ENCODE results near the gene STMP1.

- TF ChIP-seq, protein P1, sequence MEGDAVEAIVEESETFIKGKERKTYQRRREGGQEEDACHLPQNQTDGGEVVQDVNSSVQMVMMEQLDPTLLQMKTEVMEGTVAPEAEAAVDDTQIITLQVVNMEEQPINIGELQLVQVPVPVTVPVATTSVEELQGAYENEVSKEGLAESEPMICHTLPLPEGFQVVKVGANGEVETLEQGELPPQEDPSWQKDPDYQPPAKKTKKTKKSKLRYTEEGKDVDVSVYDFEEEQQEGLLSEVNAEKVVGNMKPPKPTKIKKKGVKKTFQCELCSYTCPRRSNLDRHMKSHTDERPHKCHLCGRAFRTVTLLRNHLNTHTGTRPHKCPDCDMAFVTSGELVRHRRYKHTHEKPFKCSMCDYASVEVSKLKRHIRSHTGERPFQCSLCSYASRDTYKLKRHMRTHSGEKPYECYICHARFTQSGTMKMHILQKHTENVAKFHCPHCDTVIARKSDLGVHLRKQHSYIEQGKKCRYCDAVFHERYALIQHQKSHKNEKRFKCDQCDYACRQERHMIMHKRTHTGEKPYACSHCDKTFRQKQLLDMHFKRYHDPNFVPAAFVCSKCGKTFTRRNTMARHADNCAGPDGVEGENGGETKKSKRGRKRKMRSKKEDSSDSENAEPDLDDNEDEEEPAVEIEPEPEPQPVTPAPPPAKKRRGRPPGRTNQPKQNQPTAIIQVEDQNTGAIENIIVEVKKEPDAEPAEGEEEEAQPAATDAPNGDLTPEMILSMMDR (IDR thresholded peaks at IDR 0.05): no peak
- no peak for TF ChIP-seq ZFX (IDR thresholded peaks at IDR 0.05; ENCODE audit: borderline replicate concordance)
These were observed 3.0 kb upstream of the STMP1 start for GRCh38 chr7:135659159-135659846.
